ENCODE measurements around the gene STT3B. TPM values are rescaled to one million over a fixed set of nuclear protein-coding genes. Genes with fewer than 3 reads are reported as not detected.

Gene STT3B
- total and polyA plus RNA-seq, 2 of the 13 experiments (the other 11 are each of a cell fraction or from before 2014, with no cell fraction given), result 85.0 to 205 TPM

DNA sequence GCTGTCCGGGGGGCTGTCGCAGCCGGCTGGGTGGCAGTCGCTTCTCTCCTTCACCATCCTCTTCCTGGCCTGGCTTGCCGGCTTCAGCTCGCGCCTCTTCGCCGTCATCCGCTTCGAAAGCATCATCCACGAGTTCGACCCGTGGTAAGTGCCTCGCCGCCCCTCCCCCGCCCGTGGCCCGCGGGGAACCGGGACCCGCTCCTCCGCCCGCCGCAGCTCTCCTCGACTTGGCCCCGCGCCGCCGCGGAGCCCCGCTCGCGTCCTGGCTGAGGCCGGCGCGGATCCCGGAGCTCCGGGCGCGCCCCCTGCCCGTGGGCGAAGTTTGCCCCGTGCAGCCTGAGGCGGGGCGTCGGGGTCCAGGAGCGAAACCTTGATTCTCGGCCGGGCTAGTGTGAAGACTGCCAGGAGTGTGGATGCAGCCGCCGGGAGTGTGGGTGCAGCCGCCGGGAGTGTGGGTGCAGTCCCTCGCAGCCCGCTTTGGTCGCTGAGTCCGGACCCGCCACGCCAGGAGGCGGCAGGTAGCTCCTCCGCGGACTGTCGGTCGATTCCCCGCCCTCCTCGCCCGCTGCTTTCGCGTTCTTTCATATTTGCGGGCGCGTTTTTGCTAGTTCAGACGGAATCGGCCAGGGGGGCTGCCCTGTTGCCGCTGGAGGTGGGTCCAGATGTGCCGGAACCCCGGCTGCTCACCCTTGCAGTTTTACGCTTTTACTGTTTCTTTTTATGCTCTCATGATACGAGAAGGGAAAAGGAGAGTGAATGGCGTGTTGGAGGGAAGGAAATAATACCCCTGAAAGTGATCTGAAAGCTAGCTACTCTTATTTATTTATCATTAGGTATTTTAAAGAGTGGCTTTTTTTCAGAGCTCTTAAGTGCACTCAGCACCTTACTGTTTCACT lies 692 bp downstream of the STT3B start (continued):
- TF ChIP-seq ZNF367 (CRISPR knock-in tag; IDR thresholded peaks at IDR 0.05; ENCODE audit: borderline replicate concordance) (no peak), CENPT (CRISPR knock-in tag; IDR thresholded peaks at IDR 0.05; ENCODE audit: low read depth) (no peak), ZNF569 (CRISPR knock-in tag; IDR thresholded peaks at IDR 0.05; ENCODE audit: borderline replicate concordance) (no peak), TOE1 (CRISPR knock-in tag; IDR thresholded peaks at IDR 0.05) (no peak), TCF7 (IDR thresholded peaks at IDR 0.05; ENCODE audit: low read depth) (no peak), ZBTB3 (CRISPR knock-in tag; IDR thresholded peaks at IDR 0.05; ENCODE audit: borderline replicate concordance, low read depth) (no peak), BRCA1 (CRISPR knock-in tag; IDR thresholded peaks at IDR 0.05) (no peak), HNRNPUL1 (IDR thresholded peaks at IDR 0.05; ENCODE audit: low read depth, low read length) (no peak), GATAD2A (CRISPR knock-in tag; IDR thresholded peaks at IDR 0.05) (peak; percentile 11; the same call in 1 of the 2 replicates), SIX4 (CRISPR knock-in tag; IDR thresholded peaks at IDR 0.05) (no peak), ZFX (CRISPR knock-in tag; IDR thresholded peaks at IDR 0.05; ENCODE audit: low read depth) (no peak), ZNF230 (CRISPR knock-in tag; IDR thresholded peaks at IDR 0.05) (no peak), SCMH1 (CRISPR knock-in tag; IDR thresholded peaks at IDR 0.05; ENCODE audit: borderline replicate concordance) (no peak), DNMT3B (CRISPR knock-in tag; conservative IDR thresholded peaks at IDR 0.05) (0 out of 2 replicates have a peak, but pooled peaks have one; percentile 45), ZNF839 (CRISPR knock-in tag; IDR thresholded peaks at IDR 0.05; ENCODE audit: borderline replicate concordance) (no peak), NFE2 (CRISPR knock-in tag; IDR thresholded peaks at IDR 0.05) (no peak), ZNF7 (CRISPR knock-in tag; IDR thresholded peaks at IDR 0.05) (no peak), ADNP (CRISPR knock-in tag; IDR thresholded peaks at IDR 0.05) (no peak), ZNF543 (CRISPR knock-in tag; IDR thresholded peaks at IDR 0.05) (no peak), ZNF460 (CRISPR knock-in tag; IDR thresholded peaks at IDR 0.05; ENCODE audit: borderline replicate concordance) (no peak), ZNF33A (CRISPR knock-in tag; IDR thresholded peaks at IDR 0.05; ENCODE audit: borderline replicate concordance) (no peak)
- TF ChIP-seq, protein P1, sequence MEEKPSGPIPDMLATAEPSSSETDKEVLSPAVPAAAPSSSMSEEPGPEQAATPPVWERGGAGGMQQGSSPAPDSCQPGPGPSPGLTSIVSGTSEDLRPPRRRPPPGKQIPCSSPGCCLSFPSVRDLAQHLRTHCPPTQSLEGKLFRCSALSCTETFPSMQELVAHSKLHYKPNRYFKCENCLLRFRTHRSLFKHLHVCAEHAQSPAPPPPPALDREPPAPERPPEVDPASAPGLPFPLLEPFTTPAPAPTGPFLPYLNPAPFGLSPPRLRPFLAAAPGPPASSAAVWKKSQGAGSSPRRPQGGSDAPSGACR (CRISPR knock-in tag; IDR thresholded peaks at IDR 0.05), result 0 out of 2 replicates have a peak, but pooled peaks have one; percentile 56
- TF ChIP-seq, protein P2, sequence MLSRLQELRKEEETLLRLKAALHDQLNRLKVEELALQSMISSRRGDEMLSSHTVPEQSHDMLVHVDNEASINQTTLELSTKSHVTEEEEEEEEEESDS (CRISPR knock-in tag; IDR thresholded peaks at IDR 0.05; ENCODE audit: borderline replicate concordance), result no peak
- TF ChIP-seq, protein P3, sequence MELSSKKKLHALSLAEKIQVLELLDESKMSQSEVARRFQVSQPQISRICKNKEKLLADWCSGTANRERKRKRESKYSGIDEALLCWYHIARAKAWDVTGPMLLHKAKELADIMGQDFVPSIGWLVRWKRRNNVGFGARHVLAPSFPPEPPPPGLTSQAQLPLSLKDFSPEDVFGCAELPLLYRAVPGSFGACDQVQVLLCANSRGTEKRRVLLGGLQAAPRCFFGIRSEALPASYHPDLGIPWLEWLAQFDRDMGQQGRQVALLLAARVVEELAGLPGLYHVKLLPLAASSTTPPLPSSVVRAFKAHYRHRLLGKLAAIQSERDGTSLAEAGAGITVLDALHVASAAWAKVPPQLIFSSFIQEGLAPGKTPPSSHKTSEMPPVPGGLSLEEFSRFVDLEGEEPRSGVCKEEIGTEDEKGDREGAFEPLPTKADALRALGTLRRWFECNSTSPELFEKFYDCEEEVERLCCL (CRISPR knock-in tag; IDR thresholded peaks at IDR 0.05; ENCODE audit: borderline replicate concordance), result no peak
- TF ChIP-seq, protein P4, sequence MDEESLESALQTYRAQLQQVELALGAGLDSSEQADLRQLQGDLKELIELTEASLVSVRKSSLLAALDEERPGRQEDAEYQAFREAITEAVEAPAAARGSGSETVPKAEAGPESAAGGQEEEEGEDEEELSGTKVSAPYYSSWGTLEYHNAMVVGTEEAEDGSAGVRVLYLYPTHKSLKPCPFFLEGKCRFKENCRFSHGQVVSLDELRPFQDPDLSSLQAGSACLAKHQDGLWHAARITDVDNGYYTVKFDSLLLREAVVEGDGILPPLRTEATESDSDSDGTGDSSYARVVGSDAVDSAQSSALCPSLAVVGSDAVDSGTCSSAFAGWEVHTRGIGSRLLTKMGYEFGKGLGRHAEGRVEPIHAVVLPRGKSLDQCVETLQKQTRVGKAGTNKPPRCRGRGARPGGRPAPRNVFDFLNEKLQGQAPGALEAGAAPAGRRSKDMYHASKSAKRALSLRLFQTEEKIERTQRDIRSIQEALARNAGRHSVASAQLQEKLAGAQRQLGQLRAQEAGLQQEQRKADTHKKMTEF (CRISPR knock-in tag; IDR thresholded peaks at IDR 0.05), result peak; percentile 28; the same call in 1 of the 2 replicates
- TF ChIP-seq, protein P5, sequence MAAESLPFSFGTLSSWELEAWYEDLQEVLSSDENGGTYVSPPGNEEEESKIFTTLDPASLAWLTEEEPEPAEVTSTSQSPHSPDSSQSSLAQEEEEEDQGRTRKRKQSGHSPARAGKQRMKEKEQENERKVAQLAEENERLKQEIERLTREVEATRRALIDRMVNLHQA (CRISPR knock-in tag; IDR thresholded peaks at IDR 0.05), result no peak
- TF ChIP-seq, protein P6, sequence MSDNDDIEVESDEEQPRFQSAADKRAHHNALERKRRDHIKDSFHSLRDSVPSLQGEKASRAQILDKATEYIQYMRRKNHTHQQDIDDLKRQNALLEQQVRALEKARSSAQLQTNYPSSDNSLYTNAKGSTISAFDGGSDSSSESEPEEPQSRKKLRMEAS (IDR thresholded peaks at IDR 0.05), result peak; percentile 3; the same call in 1 of the 2 replicates
